HEK293 (cell line): ENCODE results near the gene PCDHB1.

ENCODE experiments used
- YY1 ChIP-seq: fragments of 450-650 bp; formaldehyde crosslinking; IDR thresholded peaks from 2 replicates; pipeline ENCODE4 v1.5.1; 2018; ENCODE audit warnings: missing biosample characterization, missing genetic modification characterization
- ZNF10 ChIP-seq: fragments of 450-650 bp; formaldehyde crosslinking; IDR thresholded peaks from 2 replicates; pipeline ENCODE4 v1.5.1; 2017; ENCODE audit warnings: missing biosample characterization, missing genetic modification characterization
- ZNF280D ChIP-seq: fragments of 450-650 bp; formaldehyde crosslinking; IDR thresholded peaks from 2 replicates; pipeline ENCODE4 v1.5.1; 2016; ENCODE audit warnings: missing biosample characterization, missing genetic modification characterization
- ZNF777 ChIP-seq: fragments of 450-650 bp; formaldehyde crosslinking; IDR thresholded peaks from 2 replicates; pipeline ENCODE4 v1.5.1; 2017; ENCODE audit warnings: missing biosample characterization, missing genetic modification characterization, borderline replicate concordance
- TF ChIP-seq, protein P1 (sequence below): fragments of 450-650 bp; formaldehyde crosslinking; conservative IDR thresholded peaks from 2 replicates; pipeline ENCODE4 v1.5.1; 2016; ENCODE audit warnings: low read depth, missing biosample characterization, missing genetic modification characterization
- TF ChIP-seq, protein P2 (sequence below): fragments of 450-650 bp; formaldehyde crosslinking; IDR thresholded peaks from 2 replicates; pipeline ENCODE4 v1.5.1; 2016; ENCODE audit warnings: missing biosample characterization, missing genetic modification characterization
- TF ChIP-seq, protein P3 (sequence below): fragments of 450-650 bp; formaldehyde crosslinking; IDR thresholded peaks from 2 replicates; pipeline ENCODE4 v1.5.1; 2016; ENCODE audit warnings: missing biosample characterization, missing genetic modification characterization

GRCh38 chr5:141050622-141051520 lies at the start of gene PCDHB1:
- TF ChIP-seq, protein P1, sequence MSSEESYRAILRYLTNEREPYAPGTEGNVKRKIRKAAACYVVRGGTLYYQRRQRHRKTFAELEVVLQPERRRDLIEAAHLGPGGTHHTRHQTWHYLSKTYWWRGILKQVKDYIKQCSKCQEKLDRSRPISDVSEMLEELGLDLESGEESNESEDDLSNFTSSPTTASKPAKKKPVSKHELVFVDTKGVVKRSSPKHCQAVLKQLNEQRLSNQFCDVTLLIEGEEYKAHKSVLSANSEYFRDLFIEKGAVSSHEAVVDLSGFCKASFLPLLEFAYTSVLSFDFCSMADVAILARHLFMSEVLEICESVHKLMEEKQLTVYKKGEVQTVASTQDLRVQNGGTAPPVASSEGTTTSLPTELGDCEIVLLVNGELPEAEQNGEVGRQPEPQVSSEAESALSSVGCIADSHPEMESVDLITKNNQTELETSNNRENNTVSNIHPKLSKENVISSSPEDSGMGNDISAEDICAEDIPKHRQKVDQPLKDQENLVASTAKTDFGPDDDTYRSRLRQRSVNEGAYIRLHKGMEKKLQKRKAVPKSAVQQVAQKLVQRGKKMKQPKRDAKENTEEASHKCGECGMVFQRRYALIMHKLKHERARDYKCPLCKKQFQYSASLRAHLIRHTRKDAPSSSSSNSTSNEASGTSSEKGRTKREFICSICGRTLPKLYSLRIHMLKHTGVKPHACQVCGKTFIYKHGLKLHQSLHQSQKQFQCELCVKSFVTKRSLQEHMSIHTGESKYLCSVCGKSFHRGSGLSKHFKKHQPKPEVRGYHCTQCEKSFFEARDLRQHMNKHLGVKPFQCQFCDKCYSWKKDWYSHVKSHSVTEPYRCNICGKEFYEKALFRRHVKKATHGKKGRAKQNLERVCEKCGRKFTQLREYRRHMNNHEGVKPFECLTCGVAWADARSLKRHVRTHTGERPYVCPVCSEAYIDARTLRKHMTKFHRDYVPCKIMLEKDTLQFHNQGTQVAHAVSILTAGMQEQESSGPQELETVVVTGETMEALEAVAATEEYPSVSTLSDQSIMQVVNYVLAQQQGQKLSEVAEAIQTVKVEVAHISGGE (tag by site-specific recombination): no peak
- TF ChIP-seq ZNF280D (no peak), YY1 (no peak), ZNF10 (tag by site-specific recombination) (no peak), ZNF777 (tag by site-specific recombination) (no peak)
- TF ChIP-seq, protein P2, sequence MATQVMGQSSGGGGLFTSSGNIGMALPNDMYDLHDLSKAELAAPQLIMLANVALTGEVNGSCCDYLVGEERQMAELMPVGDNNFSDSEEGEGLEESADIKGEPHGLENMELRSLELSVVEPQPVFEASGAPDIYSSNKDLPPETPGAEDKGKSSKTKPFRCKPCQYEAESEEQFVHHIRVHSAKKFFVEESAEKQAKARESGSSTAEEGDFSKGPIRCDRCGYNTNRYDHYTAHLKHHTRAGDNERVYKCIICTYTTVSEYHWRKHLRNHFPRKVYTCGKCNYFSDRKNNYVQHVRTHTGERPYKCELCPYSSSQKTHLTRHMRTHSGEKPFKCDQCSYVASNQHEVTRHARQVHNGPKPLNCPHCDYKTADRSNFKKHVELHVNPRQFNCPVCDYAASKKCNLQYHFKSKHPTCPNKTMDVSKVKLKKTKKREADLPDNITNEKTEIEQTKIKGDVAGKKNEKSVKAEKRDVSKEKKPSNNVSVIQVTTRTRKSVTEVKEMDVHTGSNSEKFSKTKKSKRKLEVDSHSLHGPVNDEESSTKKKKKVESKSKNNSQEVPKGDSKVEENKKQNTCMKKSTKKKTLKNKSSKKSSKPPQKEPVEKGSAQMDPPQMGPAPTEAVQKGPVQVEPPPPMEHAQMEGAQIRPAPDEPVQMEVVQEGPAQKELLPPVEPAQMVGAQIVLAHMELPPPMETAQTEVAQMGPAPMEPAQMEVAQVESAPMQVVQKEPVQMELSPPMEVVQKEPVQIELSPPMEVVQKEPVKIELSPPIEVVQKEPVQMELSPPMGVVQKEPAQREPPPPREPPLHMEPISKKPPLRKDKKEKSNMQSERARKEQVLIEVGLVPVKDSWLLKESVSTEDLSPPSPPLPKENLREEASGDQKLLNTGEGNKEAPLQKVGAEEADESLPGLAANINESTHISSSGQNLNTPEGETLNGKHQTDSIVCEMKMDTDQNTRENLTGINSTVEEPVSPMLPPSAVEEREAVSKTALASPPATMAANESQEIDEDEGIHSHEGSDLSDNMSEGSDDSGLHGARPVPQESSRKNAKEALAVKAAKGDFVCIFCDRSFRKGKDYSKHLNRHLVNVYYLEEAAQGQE (tag by site-specific recombination): no peak
- TF ChIP-seq, protein P3, sequence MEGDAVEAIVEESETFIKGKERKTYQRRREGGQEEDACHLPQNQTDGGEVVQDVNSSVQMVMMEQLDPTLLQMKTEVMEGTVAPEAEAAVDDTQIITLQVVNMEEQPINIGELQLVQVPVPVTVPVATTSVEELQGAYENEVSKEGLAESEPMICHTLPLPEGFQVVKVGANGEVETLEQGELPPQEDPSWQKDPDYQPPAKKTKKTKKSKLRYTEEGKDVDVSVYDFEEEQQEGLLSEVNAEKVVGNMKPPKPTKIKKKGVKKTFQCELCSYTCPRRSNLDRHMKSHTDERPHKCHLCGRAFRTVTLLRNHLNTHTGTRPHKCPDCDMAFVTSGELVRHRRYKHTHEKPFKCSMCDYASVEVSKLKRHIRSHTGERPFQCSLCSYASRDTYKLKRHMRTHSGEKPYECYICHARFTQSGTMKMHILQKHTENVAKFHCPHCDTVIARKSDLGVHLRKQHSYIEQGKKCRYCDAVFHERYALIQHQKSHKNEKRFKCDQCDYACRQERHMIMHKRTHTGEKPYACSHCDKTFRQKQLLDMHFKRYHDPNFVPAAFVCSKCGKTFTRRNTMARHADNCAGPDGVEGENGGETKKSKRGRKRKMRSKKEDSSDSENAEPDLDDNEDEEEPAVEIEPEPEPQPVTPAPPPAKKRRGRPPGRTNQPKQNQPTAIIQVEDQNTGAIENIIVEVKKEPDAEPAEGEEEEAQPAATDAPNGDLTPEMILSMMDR (tag by site-specific recombination): no peak
